Endothelial cell of umbilical vein (primary cell): ENCODE measurements around the gene TMEM205. TPM values are rescaled to one million over a fixed set of nuclear protein-coding genes. Genes with fewer than 3 reads are reported as not detected.

Source experiments
- BruUV-seq: library from RNA; stranded (reverse); fragments of 400-500 nt; replicated peaks from 2 replicates; lab custom pipeline; 2021; lab: Mats Ljungman, UMichigan
- CTCF ChIA-PET: fragments of 300-600, 350-600 bp; sonication (Branson Sonifier 250); formaldehyde crosslinking; loops from one replicate; lab custom pipeline; 2021; ENCODE audit warnings: antibody characterized with exemption, inconsistent platforms; lab: Charles Lee
- POLR2A ChIA-PET: fragments of 300-600, 350-600 bp; sonication (Branson Sonifier 250); formaldehyde crosslinking; loops from one replicate; lab custom pipeline; 2021; ENCODE audit warnings: antibody characterized with exemption, inconsistent platforms; lab: Charles Lee
- DNase-seq: peaks from one replicate; pipeline ENCODE4 v3.0.0-alpha.2; 2011; ENCODE audit warnings: low read depth, low spot score
- FAIRE-seq: peaks from 2 replicates; lab custom pipeline; 2011; peaks lifted over from hg19 to GRCh38; lab: Jason Lieb, UNC
- H2AFZ ChIP-seq: 2 replicates; pipeline ENCODE4 v1.6.0; 2012; ENCODE audit warnings: low read depth, low read length, control low read depth, inconsistent platforms
- H3K27ac ChIP-seq: 2 replicates; pipeline ENCODE4 v1.5.1; 2011; ENCODE audit warnings: low read depth, mild to moderate bottlenecking, control low read depth, low read length, moderate library complexity; ENCODE audit not compliant: insufficient read depth
- H3K27me3 ChIP-seq, 2 experiments: 2 replicates each; pipeline versions ENCODE4 v1.6.0 to v1.6.1; 2011; ENCODE audit warnings: low read length in 2 of 2, mixed read lengths in 1 of 2; ENCODE audit not compliant: control insufficient read depth in 2 of 2, insufficient read depth in 2 of 2
- H3K36me3 ChIP-seq, 2 experiments: 2 replicates in 1 of 2; 3 replicates in 1 of 2; pipeline ENCODE4 v1.5.1; 2011; ENCODE audit warnings: low read length in 2 of 2, mild to moderate bottlenecking in 1 of 2, moderate library complexity in 1 of 2; ENCODE audit not compliant: control insufficient read depth in 2 of 2, insufficient read depth in 2 of 2; ENCODE audit errors: extremely low read depth in 1 of 2
- H3K4me1 ChIP-seq: 3 replicates; pipeline ENCODE4 v1.5.1; 2011; ENCODE audit warnings: mild to moderate bottlenecking, low read length; ENCODE audit not compliant: control insufficient read depth, insufficient read depth; ENCODE audit errors: extremely low read depth
- H3K4me2 ChIP-seq: 2 replicates; pipeline ENCODE4 v1.6.1; 2011; ENCODE audit warnings: low read length, control low read depth, mixed read lengths; ENCODE audit not compliant: insufficient read depth
- H3K4me3 ChIP-seq, 3 experiments: fragments of 200-600 bp in 1 of 3; sonication (generic), shearing (Covaris generic) in 1 of 3; replicated peaks in 1 of 3; 2 replicates each; pipeline ENCODE4 v1.5.1; 2011 to 2016; ENCODE audit warnings: control low read depth in 3 of 3, low read length in 3 of 3, mild to moderate bottlenecking in 2 of 3, inconsistent platforms in 1 of 3, low read depth in 1 of 3, moderate library complexity in 1 of 3; ENCODE audit not compliant: insufficient read depth in 1 of 3
- H3K79me2 ChIP-seq: 2 replicates; pipeline ENCODE4 v1.6.0; 2012; ENCODE audit warnings: low read length, inconsistent platforms; ENCODE audit not compliant: control insufficient read depth, insufficient read depth
- H3K9ac ChIP-seq: replicated peaks from 2 replicates; pipeline ENCODE3; 2011; ENCODE audit warnings: low read length, control low read depth; ENCODE audit not compliant: insufficient read depth; ENCODE audit errors: extremely low read depth
- H3K9me1 ChIP-seq: replicated peaks from 3 replicates; pipeline ENCODE4 v1.6.0; 2011; ENCODE audit warnings: mild to moderate bottlenecking, low read length; ENCODE audit not compliant: control insufficient read depth, insufficient read depth; ENCODE audit errors: extremely low read depth
- H3K9me3 ChIP-seq: replicated peaks from 2 replicates; pipeline ENCODE4 v1.5.1; 2012; ENCODE audit warnings: low read length, inconsistent platforms; ENCODE audit not compliant: control insufficient read depth, insufficient read depth
- H4K20me1 ChIP-seq: replicated peaks from 2 replicates; pipeline ENCODE3; 2011; ENCODE audit warnings: mild to moderate bottlenecking, low read length; ENCODE audit not compliant: control insufficient read depth, insufficient read depth; ENCODE audit errors: extremely low read depth
- CTCF ChIP-seq, 2 donors: IDR thresholded peaks; 1 replicate in 1 of 2; 2 replicates in 1 of 2; pipeline ENCODE4 v1.5.1; 2011; ENCODE audit warnings: low read length in 2 of 2, mild to moderate bottlenecking in 2 of 2, moderate library complexity in 2 of 2, control low read depth in 1 of 2, inconsistent platforms in 1 of 2, low read depth in 1 of 2; ENCODE audit not compliant: insufficient read depth in 1 of 2; ENCODE audit errors: extremely low read depth in 1 of 2
- EZH2 ChIP-seq: IDR thresholded peaks from 2 replicates; pipeline ENCODE4 v1.6.1; 2012; ENCODE audit warnings: borderline replicate concordance, low read depth, mild to moderate bottlenecking, moderate library complexity, low read length, inconsistent platforms; ENCODE audit not compliant: severe bottlenecking
- FOS ChIP-seq: IDR thresholded peaks from 2 replicates; pipeline ENCODE4 v1.6.1; 2011; ENCODE audit warnings: mild to moderate bottlenecking, low read length, moderate library complexity, borderline replicate concordance; ENCODE audit not compliant: insufficient read depth
- GATA2 ChIP-seq: IDR thresholded peaks from 2 replicates; pipeline ENCODE4 v1.7.0; 2011; ENCODE audit warnings: low read depth, mild to moderate bottlenecking, moderate library complexity, mixed read lengths, low read length; ENCODE audit not compliant: insufficient read length, insufficient read depth
- JUN ChIP-seq: IDR thresholded peaks from 2 replicates; pipeline ENCODE4 v1.6.1; 2011; ENCODE audit warnings: borderline replicate concordance, low read depth; ENCODE audit not compliant: insufficient read length, insufficient read depth
- MYC ChIP-seq: IDR thresholded peaks from one replicate; pipeline ENCODE4 v1.6.1; 2011; ENCODE audit warnings: mild to moderate bottlenecking, low read depth, low read length
- POLR2A ChIP-seq: IDR thresholded peaks from 2 replicates; pipeline ENCODE4 v1.6.1; 2012; ENCODE audit warnings: low read depth, mild to moderate bottlenecking, control low read depth, low read length
- POLR2AphosphoS5 ChIP-seq: IDR thresholded peaks from 2 replicates; pipeline ENCODE4 v1.6.1; 2012; ENCODE audit warnings: low read depth, mild to moderate bottlenecking, control low read depth, low read length, moderate library complexity; ENCODE audit not compliant: insufficient read depth
- dilution Hi-C: fragments of 300-500 bp; cut with MboI; formaldehyde crosslinking; loops from one replicate; pipeline ENCODE4 v1.15.0; 2019; ENCODE audit warnings: low sequenced_read_pairs; ENCODE audit not compliant: extremely low pct_ligation_motif_present
- intact Hi-C: fragments of 100-400 bp; cut with micrococcal nuclease; formaldehyde crosslinking; loops from one replicate; pipeline ENCODE4 v1.10.0; 2022
- polyA plus RNA-seq, 4 experiments: library from polyadenylated mRNA; depleted of rRNA in 3 of 4; stranded (reverse) in 3 of 4; unstranded in 1 of 4; fragments of >200 nt; gene quantifications; 2 replicates each; pipeline versions ENCODE4 v1.2.1 to v1.2.3, GENCODE V29; 2011 to 2012; ENCODE audit warnings: missing spikeins in 1 of 4
- total RNA-seq: library from RNA; stranded (reverse); gene quantifications from 2 replicates; pipeline ENCODE4 v1.2.3, GENCODE V29; 2021
- TF ChIP-seq, protein P1 (sequence below): IDR thresholded peaks from 2 replicates; pipeline ENCODE4 v1.6.1; 2011; ENCODE audit not compliant: insufficient read depth, insufficient read length

Gene TMEM205
- total and polyA plus RNA-seq, 2 donors (not counting 3 experiments of a cell fraction or from before 2014, with no cell fraction given) = 57.3 to 345 TPM

- intact Hi-C loops = no loop called here
- no peaks in the 10 kb centered on the region for H3K27me3 ChIP-seq
- H3K9ac ChIP-seq = no peak overlapping the region
- no peaks in the 10 kb centered on the region for H4K20me1 ChIP-seq
- H2AFZ ChIP-seq = no peak overlapping the region
- H3K4me3 ChIP-seq = no peak overlapping the region
- no peaks in the 10 kb centered on the region for H3K9me3 ChIP-seq
- no peak for TF ChIP-seq JUN
- no peak for TF ChIP-seq FOS
- no peak for TF ChIP-seq CTCF (IDR thresholded peaks at IDR 0.05; ENCODE audit: extremely low read depth in 1 of 2, insufficient read depth in 1 of 2, low read depth in 1 of 2, low read length in 2 of 2)
- TF ChIP-seq MYC = no peak
- TF ChIP-seq EZH2 = no peak
- TF ChIP-seq GATA2 = no peak
- no peak for TF ChIP-seq POLR2AphosphoS5
- no peak for TF ChIP-seq POLR2A
- TF ChIP-seq, protein P1, sequence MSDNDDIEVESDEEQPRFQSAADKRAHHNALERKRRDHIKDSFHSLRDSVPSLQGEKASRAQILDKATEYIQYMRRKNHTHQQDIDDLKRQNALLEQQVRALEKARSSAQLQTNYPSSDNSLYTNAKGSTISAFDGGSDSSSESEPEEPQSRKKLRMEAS = no peak
- no peak for DNase-seq
- no peaks in the 10 kb centered on the region for H3K4me1 ChIP-seq
- H3K36me3 ChIP-seq = no peaks in the 10 kb centered on the region
- no peak overlapping the region for H3K4me2 ChIP-seq
- POLR2A ChIA-PET = no interaction called here
- FAIRE-seq = no peak
- H3K9me1 ChIP-seq = no peaks in the 10 kb centered on the region
- dilution Hi-C loops = no loop called here
- no TSS peak for BruUV-seq
- CTCF ChIA-PET = interaction anchor here (1.3 to 2.2 kb wide), 2 partner anchors 9 to 45 kb away, joined by 3 to 11 read pairs; partner anchors contain the start of gene PRKCSH
- H3K79me2 ChIP-seq = no peaks in the 10 kb centered on the region
- H3K27ac ChIP-seq = no peak overlapping the region
Observed at GRCh38 chr19:11390359-11390758, 44.3 kb upstream of the TMEM205 start.
